ENCODE data around the gene TP53I11.
A peak's percentile ranks its signal among the peaks of the same experiment; 100 is the strongest.

The TP53I11 gene

GRCh38 chr11:44941259-44942021 lies 9.2 kb downstream of the TP53I11 start:
- no peak for DNase-seq (ENCODE audit: low read depth in 1 of 2, low spot score in 1 of 2)

- no peak for DNase-seq (ENCODE audit: low read depth in 1 of 2, low spot score in 1 of 2)
Measured at GRCh38 chr11:44940835-44941234, 9.8 kb downstream of the TP53I11 start.

- no peak for DNase-seq (ENCODE audit: low read depth in 1 of 2, low spot score in 1 of 2)
Measured at GRCh38 chr11:44940404-44940803, 10.3 kb downstream of the TP53I11 start.

- DNase-seq (ENCODE audit: low read depth in 1 of 2, low spot score in 1 of 2) = no peak
Measured at GRCh38 chr11:44939673-44940395, 10.8 kb downstream of the TP53I11 start.

GRCh38 chr11:44938066-44938691 lies 12.5 kb downstream of the TP53I11 start:
- no peak for DNase-seq (ENCODE audit: low read depth in 1 of 2, low spot score in 1 of 2)

GRCh38 chr11:44936951-44937543 lies 13.6 kb downstream of the TP53I11 start:
- no peak for DNase-seq (ENCODE audit: low read depth in 1 of 2, low spot score in 1 of 2)

- DNase-seq (ENCODE audit: low read depth in 1 of 2, low spot score in 1 of 2) = peak; percentile 71 to 78
Measured at GRCh38 chr11:44936525-44936924, 14.2 kb downstream of the TP53I11 start.

- DNase-seq (ENCODE audit: low read depth in 1 of 2, low spot score in 1 of 2) = no peak
Measured at GRCh38 chr11:44934735-44935250, 15.9 kb downstream of the TP53I11 start.

- no peak for DNase-seq (ENCODE audit: low read depth in 1 of 2, low spot score in 1 of 2)
Measured at GRCh38 chr11:44934110-44934509, 16.6 kb downstream of the TP53I11 start.

- no peak for DNase-seq (ENCODE audit: low read depth in 1 of 2, low spot score in 1 of 2)
Measured at GRCh38 chr11:44931466-44931865, 19.2 kb downstream of the TP53I11 start.

GRCh38 chr11:44930588-44931302 lies 19.9 kb downstream of the TP53I11 start:
- no peak for DNase-seq (ENCODE audit: low read depth in 1 of 2, low spot score in 1 of 2)

GRCh38 chr11:44928816-44929215 lies 21.9 kb downstream of the TP53I11 start:
- DNase-seq (ENCODE audit: low read depth in 1 of 2, low spot score in 1 of 2) = no peak

- DNase-seq (ENCODE audit: low read depth in 1 of 2, low spot score in 1 of 2) = no peak
Measured at GRCh38 chr11:44928144-44928543, 22.5 kb downstream of the TP53I11 start.

GRCh38 chr11:44927174-44927661 lies 23.5 kb downstream of the TP53I11 start:
- DNase-seq (ENCODE audit: low read depth in 1 of 2, low spot score in 1 of 2) = peak; percentile 37 to 46

GRCh38 chr11:44926036-44926435 lies 24.6 kb downstream of the TP53I11 start:
- no peak for DNase-seq (ENCODE audit: low read depth in 1 of 2, low spot score in 1 of 2)

GRCh38 chr11:44923806-44924205 lies 26.9 kb downstream of the TP53I11 start:
- no peak for DNase-seq (ENCODE audit: low read depth in 1 of 2, low spot score in 1 of 2)

- DNase-seq (ENCODE audit: low read depth in 1 of 2, low spot score in 1 of 2) = no peak
Measured at GRCh38 chr11:44923115-44923514, 27.6 kb downstream of the TP53I11 start.

GRCh38 chr11:44920451-44920850 lies 30.2 kb downstream of the TP53I11 start:
- no peak for DNase-seq (ENCODE audit: low read depth in 1 of 2, low spot score in 1 of 2)

- DNase-seq (ENCODE audit: low read depth in 1 of 2, low spot score in 1 of 2) = no peak
Measured at GRCh38 chr11:44917741-44918140, 32.9 kb downstream of the TP53I11 start.

GRCh38 chr11:44916801-44917385 lies 33.8 kb downstream of the TP53I11 start:
- no peak for DNase-seq (ENCODE audit: low read depth in 1 of 2, low spot score in 1 of 2)

All from activated T-helper 1 cell treated with anti-CD3 and anti-CD28 coated beads, Interleukin-2, amount 50 U/mL, for 16 hours (primary cell).